HCT116 (cell line): ENCODE data around the gene PRDM11. TPM values are rescaled to one million over a fixed set of nuclear protein-coding genes. Genes with fewer than 3 reads are reported as not detected.

Source experiments
- ATAC-seq: fragments of 200-7000 bp; cut with Tn5 transposase; 2 replicates; pipeline ENCODE4 v1.9.1; 2020; ENCODE audit warnings: mild to moderate bottlenecking, moderate library complexity
- BruUV-seq: library from RNA; stranded (reverse); fragments of 400-500 nt; replicated peaks from 2 replicates; lab custom pipeline; 2021; lab: Mats Ljungman, UMichigan
- CTCF ChIA-PET: fragments of 300-600 bp; sonication (Branson Sonifier 250); formaldehyde crosslinking; loops from one replicate; lab custom pipeline; 2021; ENCODE audit warnings: antibody characterized with exemption; lab: Charles Lee
- POLR2A ChIA-PET: fragments of 300-600, 350-600 bp; sonication (Branson Sonifier 250); formaldehyde crosslinking; loops from one replicate; lab custom pipeline; 2021; ENCODE audit warnings: antibody characterized with exemption; lab: Charles Lee
- RAD21 ChIA-PET, 2 experiments: fragments of 300-600 bp; sonication (Branson Sonifier 250); formaldehyde crosslinking; loops; one replicate each; lab custom pipeline; 2023; ENCODE audit warnings: low total read pairs in 2 of 2; ENCODE audit not compliant: uncharacterized antibody in 2 of 2, unreplicated experiment in 2 of 2, low non-redundant PET in 1 of 2; lab: Charles Lee
- DNase-seq: peaks from one replicate; pipeline ENCODE4 v3.0.0-alpha.2; 2010; ENCODE audit warnings: low read depth, low spot score
- H2AFZ ChIP-seq: fragments of 200-600 bp; shearing (Covaris generic), sonication (generic); 2 replicates; pipeline ENCODE4 v1.6.1; 2017; ENCODE audit warnings: low read depth, mixed run types, mixed read lengths, antibody characterized with exemption, low read length; ENCODE audit not compliant: poor library complexity, severe bottlenecking
- H3K27ac ChIP-seq: 2 replicates; pipeline ENCODE4 v1.5.1; 2012; ENCODE audit warnings: low read depth, low read length
- H3K27me3 ChIP-seq: fragments of 200-600 bp; sonication (generic); 2 replicates; pipeline ENCODE4 v1.6.1; 2016; ENCODE audit warnings: mixed run types, low read length, mixed read lengths; ENCODE audit not compliant: insufficient read depth
- H3K36me3 ChIP-seq, 2 experiments: fragments of 200-500 bp in 1 of 2; fragments of 200-600 bp in 1 of 2; sonication (Bioruptor generic) in 1 of 2; sonication (generic) in 1 of 2; 2 replicates each; pipeline versions ENCODE4 v1.5.1 to v1.6.1; 2014 to 2016; ENCODE audit warnings: low read length in 2 of 2, inconsistent platforms in 1 of 2, mixed read lengths in 1 of 2, mixed run types in 1 of 2; ENCODE audit not compliant: insufficient read depth in 2 of 2, control insufficient read depth in 1 of 2
- H3K4me1 ChIP-seq, 2 experiments: fragments of 200-600 bp in 1 of 2; sonication (generic) in 1 of 2; 2 replicates each; pipeline versions ENCODE4 v1.5.1 to v1.6.1; 2012 to 2017; ENCODE audit warnings: low read length in 2 of 2, inconsistent platforms in 1 of 2, mild to moderate bottlenecking in 1 of 2, mixed read lengths in 1 of 2, mixed run types in 1 of 2, moderate library complexity in 1 of 2; ENCODE audit not compliant: insufficient read depth in 2 of 2, control insufficient read depth in 1 of 2
- H3K4me2 ChIP-seq: fragments of 200-600 bp; sonication (generic); 2 replicates; pipeline ENCODE4 v1.6.1; 2017; ENCODE audit warnings: mixed run types, low read length, mixed read lengths
- H3K4me3 ChIP-seq, 2 experiments: fragments of 200-600 bp in 1 of 2; sonication (generic) in 1 of 2; replicated peaks in 1 of 2; 2 replicates each; pipeline ENCODE4 v1.5.1; 2011 to 2016; ENCODE audit warnings: low read length in 2 of 2, control low read depth in 1 of 2, low read depth in 1 of 2, mild to moderate bottlenecking in 1 of 2, mixed read lengths in 1 of 2, mixed run types in 1 of 2
- H3K79me2 ChIP-seq: fragments of 200-600 bp; sonication (generic); 2 replicates; pipeline ENCODE4 v1.6.1; 2017; ENCODE audit warnings: mild to moderate bottlenecking, mixed run types, low read length, moderate library complexity, mixed read lengths; ENCODE audit not compliant: insufficient read depth
- H3K9ac ChIP-seq: fragments of 200-600 bp; sonication (generic); 2 replicates; pipeline ENCODE4 v1.6.1; 2016; ENCODE audit warnings: low read length, mixed read lengths
- H3K9me2 ChIP-seq: fragments of 200-600 bp; sonication (generic), shearing (Covaris generic); 2 replicates; pipeline ENCODE4 v1.6.1; 2017; ENCODE audit warnings: mixed run types, mild to moderate bottlenecking, moderate library complexity; ENCODE audit not compliant: insufficient read depth
- H3K9me3 ChIP-seq, 2 experiments: fragments of 200-500 bp in 1 of 2; fragments of 200-600 bp in 1 of 2; sonication (Bioruptor generic) in 1 of 2; sonication (generic) in 1 of 2; 2 replicates each; pipeline ENCODE4 v1.6.1; 2014 to 2017; ENCODE audit warnings: low read length in 2 of 2, mixed read lengths in 2 of 2, inconsistent platforms in 1 of 2, low read depth in 1 of 2, mild to moderate bottlenecking in 1 of 2, mixed run types in 1 of 2, moderate library complexity in 1 of 2; ENCODE audit not compliant: control insufficient read depth in 1 of 2, insufficient read depth in 1 of 2
- H4K20me1 ChIP-seq: fragments of 200-600 bp; sonication (generic), shearing (Covaris generic); 2 replicates; pipeline ENCODE4 v1.6.1; 2017; ENCODE audit warnings: mixed run types, mild to moderate bottlenecking, moderate library complexity; ENCODE audit not compliant: insufficient read depth
- CBX3 ChIP-seq: IDR thresholded peaks from 2 replicates; pipeline ENCODE4 v1.6.1; 2012; ENCODE audit warnings: low read depth
- CEBPB ChIP-seq: IDR thresholded peaks from 2 replicates; pipeline ENCODE4 v1.6.1; 2012; ENCODE audit warnings: low read depth
- EZH2phosphoT487 ChIP-seq: fragments of 200-600 bp; IDR thresholded peaks from 2 replicates; pipeline ENCODE4 v1.6.1; 2018; ENCODE audit warnings: antibody characterized with exemption, borderline replicate concordance
- intact Hi-C: fragments of 100-400 bp; cut with micrococcal nuclease; formaldehyde crosslinking; loops from 2 replicates; pipeline ENCODE4 v1.10.0; 2022
- total RNA-seq: library from RNA; stranded (reverse); gene quantifications from one replicate; pipeline ENCODE4 v1.2.1, GENCODE V29; 2021; ENCODE audit not compliant: unreplicated experiment
- TF ChIP-seq, protein P1 (sequence below): IDR thresholded peaks from 2 replicates; pipeline ENCODE4 v1.6.1; 2012; ENCODE audit warnings: low read depth
- TF ChIP-seq, protein P2 (sequence below): IDR thresholded peaks from 2 replicates; pipeline ENCODE4 v1.6.1; 2012

The PRDM11 gene
- total RNA-seq, 1 experiment from 2014 or later: 9.3 TPM

DNA sequence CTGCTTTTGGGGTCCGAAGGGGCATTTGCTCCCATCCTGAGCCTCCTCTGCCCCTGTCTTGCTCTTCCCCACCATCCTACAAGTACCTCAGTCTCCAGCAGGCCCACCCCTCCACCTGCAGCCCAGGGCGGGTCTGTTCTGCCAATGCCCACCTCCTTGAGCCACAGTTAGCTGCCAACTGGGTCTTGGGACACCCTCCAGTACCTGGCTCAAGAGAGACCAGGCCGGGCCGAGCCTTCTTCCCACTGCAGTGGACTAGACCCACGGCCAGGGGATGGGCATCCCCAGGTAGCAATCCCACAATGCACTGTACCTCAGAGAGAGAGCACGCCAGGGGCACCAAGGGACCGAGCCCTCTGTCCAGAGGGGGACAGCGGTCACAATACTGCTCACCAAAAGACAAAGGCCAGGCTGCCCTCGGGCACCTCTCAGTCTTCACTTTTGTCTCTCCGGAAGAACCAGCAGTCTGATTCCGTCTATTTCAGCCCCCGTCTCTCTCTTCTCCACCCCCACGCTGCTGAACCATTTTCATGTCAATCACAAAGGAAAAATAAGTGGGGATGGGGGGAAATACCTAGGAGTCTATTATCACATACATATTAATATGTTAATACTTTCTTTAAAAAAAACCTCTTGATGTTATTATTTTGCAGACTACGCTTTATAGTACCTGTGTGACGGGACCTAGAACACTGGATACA, 88.0 kb downstream of the PRDM11 start (continued):
- TF ChIP-seq, protein P1, sequence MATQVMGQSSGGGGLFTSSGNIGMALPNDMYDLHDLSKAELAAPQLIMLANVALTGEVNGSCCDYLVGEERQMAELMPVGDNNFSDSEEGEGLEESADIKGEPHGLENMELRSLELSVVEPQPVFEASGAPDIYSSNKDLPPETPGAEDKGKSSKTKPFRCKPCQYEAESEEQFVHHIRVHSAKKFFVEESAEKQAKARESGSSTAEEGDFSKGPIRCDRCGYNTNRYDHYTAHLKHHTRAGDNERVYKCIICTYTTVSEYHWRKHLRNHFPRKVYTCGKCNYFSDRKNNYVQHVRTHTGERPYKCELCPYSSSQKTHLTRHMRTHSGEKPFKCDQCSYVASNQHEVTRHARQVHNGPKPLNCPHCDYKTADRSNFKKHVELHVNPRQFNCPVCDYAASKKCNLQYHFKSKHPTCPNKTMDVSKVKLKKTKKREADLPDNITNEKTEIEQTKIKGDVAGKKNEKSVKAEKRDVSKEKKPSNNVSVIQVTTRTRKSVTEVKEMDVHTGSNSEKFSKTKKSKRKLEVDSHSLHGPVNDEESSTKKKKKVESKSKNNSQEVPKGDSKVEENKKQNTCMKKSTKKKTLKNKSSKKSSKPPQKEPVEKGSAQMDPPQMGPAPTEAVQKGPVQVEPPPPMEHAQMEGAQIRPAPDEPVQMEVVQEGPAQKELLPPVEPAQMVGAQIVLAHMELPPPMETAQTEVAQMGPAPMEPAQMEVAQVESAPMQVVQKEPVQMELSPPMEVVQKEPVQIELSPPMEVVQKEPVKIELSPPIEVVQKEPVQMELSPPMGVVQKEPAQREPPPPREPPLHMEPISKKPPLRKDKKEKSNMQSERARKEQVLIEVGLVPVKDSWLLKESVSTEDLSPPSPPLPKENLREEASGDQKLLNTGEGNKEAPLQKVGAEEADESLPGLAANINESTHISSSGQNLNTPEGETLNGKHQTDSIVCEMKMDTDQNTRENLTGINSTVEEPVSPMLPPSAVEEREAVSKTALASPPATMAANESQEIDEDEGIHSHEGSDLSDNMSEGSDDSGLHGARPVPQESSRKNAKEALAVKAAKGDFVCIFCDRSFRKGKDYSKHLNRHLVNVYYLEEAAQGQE: no peak
- TF ChIP-seq, protein P2, sequence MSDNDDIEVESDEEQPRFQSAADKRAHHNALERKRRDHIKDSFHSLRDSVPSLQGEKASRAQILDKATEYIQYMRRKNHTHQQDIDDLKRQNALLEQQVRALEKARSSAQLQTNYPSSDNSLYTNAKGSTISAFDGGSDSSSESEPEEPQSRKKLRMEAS: no peak
- TF ChIP-seq CEBPB: no peak
- TF ChIP-seq EZH2phosphoT487: no peak

DNA sequence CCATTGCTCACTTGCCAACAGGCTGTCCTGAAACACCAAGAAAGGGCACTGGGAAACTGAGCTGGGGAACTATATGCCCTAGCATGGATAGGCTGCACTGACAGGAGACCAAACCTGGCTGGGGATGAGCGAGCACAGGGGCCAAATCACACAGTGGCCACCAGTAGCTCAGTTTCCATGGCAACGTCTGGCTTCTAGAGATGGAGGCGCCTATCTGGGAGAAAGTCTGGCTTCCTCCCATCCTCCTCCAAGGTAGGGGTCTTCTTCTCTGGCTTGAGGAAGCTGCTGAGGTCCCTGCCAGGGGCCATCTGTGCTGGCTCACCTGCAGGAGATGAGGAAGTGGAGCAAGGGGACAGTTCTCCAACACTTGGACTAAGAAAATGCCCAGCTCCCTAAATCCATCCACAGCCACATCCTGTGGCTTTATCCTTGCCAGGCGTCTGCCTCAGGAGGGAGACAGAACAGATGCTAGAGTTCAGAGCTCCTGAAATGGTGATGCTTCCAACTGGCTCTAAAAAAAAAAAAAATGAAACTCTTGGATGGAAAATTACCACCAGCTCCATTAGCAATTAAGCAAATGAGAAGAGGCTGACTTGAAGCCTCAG, 91.4 kb downstream of the PRDM11 start:
- ATAC-seq (no peak), DNase-seq (no peak)
- H3K4me1 ChIP-seq: no peaks in the 10 kb centered on the region
- peaks cover 11% of the 10 kb centered on the region; the same call in 1 of the 2 replicates for H3K27me3 ChIP-seq
- no peaks in the 10 kb centered on the region for H3K9me2 ChIP-seq
- RAD21 ChIA-PET: no interaction called here
- no peaks in the 10 kb centered on the region for H3K36me3 ChIP-seq
- POLR2A ChIA-PET: no interaction called here
- no peak overlapping the region for H3K4me2 ChIP-seq
- BruUV-seq: no TSS peak
- no peak overlapping the region for H3K27ac ChIP-seq
- no peaks in the 10 kb centered on the region for H3K79me2 ChIP-seq
- H2AFZ ChIP-seq: no peak overlapping the region
- CTCF ChIA-PET: interaction anchor here (2.3 kb wide), 1 partner anchor 15 kb away, joined by 9 read pairs; no protein-coding TSS in a partner anchor
- H3K9me3 ChIP-seq: no peaks in the 10 kb centered on the region
- no peaks in the 10 kb centered on the region for H4K20me1 ChIP-seq
- intact Hi-C loops: no loop called here
- no peak overlapping the region for H3K4me3 ChIP-seq
- no peak for TF ChIP-seq CBX3
- H3K9ac ChIP-seq: no peak overlapping the region
